NCI-H2196 treated with DMSO at 0.1 percent for 48 hours (cell line): Measurements from ENCODE around the gene AADAT.
"Not testable (repeated sequence)": the region's sequence is repeated elsewhere in the genome, so short reads cannot be mapped to it uniquely, and the experiment has no call there.

Source experiments
- DNase-seq: peaks from one replicate; lab custom pipeline; 2025; ENCODE audit not compliant: unreplicated experiment; lab: John Stamatoyannopoulos, UW

AADAT gene

DNA sequence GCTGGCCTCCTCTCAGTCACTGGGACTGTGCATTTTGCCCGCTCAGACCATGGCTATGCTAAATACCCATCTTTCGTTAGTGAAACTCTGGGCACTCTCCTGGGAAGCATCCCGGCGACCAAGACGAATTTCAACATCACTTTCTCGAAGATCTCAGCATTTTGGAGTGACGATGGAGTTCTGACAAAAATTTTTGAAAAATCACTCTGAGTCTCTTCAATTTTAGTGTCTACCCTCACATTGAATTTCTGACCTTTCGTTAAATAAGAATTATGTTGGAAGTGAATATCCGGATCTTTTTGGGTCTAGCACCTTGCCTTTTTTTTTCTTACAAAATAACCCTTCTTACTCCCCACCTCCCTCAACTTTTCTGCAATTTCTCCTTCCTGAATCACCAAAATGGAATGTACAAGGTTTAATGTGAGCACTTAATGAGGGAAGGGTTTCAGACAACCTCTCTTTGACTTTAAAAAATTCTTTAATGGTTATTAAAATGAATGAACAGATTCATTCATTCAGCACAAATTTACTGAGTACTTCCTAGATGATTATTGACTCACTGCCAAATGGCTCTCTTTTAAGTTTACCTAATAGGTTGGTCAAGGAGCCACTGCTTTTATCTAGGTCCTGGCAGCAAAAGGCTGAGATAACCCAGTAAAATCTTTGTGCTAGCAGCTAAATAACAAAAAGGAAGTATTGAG, 746 bp upstream of the AADAT start:
- no peak for DNase-seq

- no peak for DNase-seq
These were observed 485 bp downstream of the AADAT start for GRCh38 chr4:170089274-170089667.

GRCh38 chr4:170088716-170089115, 1.0 kb downstream of the AADAT start:
- DNase-seq: no peak

- no peak for DNase-seq
These were observed 2.5 kb downstream of the AADAT start for GRCh38 chr4:170087163-170087700.

GRCh38 chr4:170083541-170083940, 6.2 kb downstream of the AADAT start:
- DNase-seq: no peak

DNA sequence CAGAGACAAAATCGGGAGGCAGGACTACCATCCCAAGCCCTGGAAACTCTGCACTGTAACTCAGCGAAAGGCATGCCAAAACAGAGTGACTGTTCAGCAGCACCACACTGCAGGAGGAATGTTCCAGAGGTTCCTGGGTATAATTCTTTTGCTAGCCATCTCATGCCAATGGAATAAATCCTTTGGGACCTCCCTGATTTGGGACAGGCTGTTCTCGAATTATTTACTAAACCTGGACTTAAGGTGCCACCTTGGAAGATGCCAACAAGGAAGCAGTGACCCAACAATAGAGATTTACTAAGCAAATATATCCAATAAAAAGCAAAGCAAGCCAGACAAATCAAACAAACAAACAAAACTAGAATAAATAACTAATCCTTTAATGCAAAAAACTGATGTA, 9.3 kb downstream of the AADAT start:
- DNase-seq: no peak

DNA sequence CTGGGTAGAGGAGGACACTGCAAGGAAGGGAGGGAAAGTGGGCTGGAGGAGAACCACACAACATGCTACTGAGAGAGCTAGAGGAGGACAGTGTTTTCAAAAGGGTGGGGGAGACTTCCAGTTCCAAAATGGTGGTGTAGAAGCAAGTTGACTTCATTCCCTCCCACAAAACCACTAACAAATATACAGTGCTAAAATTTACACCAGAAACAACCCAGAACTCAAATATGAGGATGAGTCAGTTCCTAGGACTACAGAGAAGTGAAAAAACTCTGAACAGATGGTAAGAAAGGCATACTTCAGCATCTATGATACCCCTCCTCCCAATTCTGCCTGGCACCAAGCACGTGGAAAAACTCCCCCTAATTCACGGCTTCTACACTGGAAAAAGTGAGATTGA, 9.8 kb downstream of the AADAT start:
- DNase-seq: no peak

DNA sequence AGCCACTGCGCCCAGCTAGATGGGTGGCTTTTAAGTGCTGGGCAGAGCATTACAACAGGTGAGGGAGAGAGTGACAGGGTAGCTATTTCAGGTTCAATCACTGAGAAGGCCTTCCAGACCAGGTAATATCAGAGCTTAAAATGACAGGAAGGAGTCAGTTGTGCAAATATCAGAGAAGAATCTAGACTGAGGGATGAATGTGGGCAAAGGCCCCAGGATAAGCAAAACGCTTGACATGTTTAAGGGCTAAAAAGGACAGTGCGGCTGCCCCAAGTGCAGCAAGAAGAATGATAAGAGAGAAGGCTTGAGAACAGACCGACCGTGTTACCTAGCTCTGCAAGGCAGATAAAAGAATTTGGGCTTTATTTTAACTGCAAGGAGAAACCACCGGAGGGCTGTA, 18.6 kb downstream of the AADAT start:
- DNase-seq: no peak

GRCh38 chr4:170068438-170069128, 21.2 kb downstream of the AADAT start:
- no peak for DNase-seq

DNA sequence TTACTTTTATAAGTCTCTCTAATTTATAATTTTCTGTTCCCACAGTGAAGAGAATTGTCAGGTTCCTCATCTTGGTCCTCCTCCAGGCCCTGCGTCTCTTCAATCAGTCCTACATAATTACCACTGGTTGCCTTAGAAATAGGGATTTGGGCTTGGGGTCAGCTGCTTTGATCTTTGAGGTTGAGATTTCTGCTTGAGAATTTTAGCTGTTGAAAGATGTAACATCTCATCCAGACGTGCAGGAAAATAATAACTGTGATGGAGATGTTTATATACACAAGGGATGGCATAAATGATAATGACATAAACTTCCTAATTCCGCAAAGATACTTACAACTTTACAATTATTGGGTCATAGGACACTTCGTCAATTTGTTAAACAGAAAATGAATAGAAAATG, 30.3 kb downstream of the AADAT start:
- no peak for DNase-seq

DNA sequence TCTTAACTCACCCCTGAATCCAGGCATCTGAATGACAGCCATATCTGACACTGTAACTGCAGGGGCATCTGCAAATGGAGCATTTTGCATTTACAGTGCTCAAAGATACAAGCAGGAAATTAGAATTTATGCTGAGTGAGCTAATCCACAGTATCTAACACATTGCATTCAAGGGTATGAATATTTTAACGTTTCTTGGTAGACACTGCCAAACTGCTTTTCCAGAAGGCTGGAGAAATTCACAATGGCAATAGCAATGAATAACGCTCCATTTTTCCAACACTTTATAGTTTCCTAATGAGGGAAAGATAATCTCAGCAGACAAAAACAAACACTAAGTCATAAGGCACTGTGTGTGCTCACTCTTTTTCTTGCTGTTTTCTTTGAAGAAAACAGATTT, 30.9 kb downstream of the AADAT start:
- DNase-seq: no peak

- DNase-seq: no peak
These were observed 31.9 kb downstream of the AADAT start for GRCh38 chr4:170057866-170058265.

- DNase-seq: no peak
These were observed 36.8 kb downstream of the AADAT start for GRCh38 chr4:170052919-170053318.

- no peak for DNase-seq
These were observed 38.4 kb downstream of the AADAT start for GRCh38 chr4:170051402-170051801.

DNA sequence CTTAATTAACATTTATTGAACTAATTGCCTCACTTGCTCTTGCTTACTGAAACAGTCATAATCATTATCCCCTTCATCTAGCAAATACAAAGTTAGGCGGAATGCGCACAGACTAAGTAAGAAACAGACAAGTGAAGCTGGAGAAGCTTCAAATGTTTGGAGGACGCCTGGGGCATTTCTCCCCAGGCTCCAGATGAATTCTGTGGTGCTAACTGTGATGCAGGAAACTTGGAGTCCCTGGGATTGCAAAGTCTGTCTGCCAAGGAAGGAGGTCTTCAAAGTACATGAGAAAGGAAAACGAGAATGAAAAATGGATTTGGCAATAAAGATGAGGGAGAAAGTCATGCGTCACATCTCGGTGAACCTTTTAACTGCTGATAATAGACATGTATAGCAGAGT, 40.0 kb downstream of the AADAT start:
- DNase-seq: no peak

DNA sequence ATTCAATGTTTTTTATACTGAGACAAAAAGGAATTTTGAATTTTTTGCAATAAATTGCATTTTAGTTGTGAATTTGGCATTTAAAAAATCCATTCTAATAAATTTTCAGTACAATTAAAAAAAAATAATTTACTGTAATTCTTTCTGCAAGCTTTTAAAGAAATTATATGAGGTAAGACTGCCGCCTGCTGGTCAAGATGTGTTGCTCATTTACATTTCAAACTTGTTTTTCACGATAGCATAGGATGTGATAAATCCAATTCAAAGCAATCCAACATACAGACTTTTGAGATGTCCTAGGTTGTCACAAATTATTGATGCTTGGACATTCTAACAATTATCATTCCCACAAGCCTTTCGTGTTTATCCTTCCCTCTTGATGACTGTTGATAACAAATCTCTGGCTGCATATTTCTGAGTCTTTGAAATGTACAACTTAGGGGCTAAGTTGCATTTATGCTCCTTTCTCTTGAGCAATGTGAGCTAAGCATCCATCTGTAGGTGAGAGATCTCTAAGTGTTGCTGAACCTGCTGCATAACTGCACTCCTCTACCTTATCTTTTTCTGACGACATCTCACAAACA, 41.9 kb downstream of the AADAT start:
- peak; percentile 0 for DNase-seq

DNA sequence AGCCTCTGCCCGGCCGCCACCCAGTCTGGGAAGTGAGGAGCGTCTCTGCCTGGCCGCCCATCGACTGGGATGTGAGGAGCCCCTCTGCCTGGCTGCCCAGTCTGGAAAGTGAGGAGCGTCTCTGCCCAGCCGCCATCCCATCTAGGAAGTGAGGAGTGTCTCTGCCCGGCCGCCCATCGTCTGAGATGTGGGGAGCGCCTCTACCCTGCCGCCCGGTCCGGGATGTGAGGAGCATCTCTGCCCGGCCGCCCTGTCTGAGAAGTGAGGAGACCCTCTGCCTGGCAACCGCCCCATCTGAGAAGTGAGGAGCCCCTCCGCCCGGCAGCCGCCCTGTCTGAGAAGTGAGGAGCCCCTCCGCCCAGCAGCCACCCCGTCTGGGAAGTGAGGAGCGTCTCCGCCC, 43.6 kb downstream of the AADAT start:
- DNase-seq: not testable (repeated sequence)

- DNase-seq: no peak
These were observed 49.6 kb downstream of the AADAT start for GRCh38 chr4:170040031-170040680.

DNA sequence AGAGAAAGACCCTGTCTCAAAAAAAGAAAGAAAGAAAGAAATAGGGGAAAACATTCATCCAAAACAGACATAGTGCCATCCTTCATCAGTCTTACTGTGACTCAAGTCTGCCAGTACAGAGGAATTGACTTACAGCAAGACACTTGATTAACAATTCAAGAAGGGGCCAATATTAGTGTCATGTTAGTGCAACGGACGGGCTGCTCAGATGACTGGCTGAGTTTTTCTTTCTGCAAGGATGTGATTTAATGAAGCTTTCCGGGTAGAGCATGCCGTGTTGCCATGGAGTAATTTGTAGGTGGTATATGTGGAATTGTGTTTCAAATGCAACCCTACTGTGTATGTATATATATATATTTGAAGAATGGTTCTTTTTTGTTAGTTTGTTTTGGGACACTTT, 51.0 kb downstream of the AADAT start:
- no peak for DNase-seq

DNA sequence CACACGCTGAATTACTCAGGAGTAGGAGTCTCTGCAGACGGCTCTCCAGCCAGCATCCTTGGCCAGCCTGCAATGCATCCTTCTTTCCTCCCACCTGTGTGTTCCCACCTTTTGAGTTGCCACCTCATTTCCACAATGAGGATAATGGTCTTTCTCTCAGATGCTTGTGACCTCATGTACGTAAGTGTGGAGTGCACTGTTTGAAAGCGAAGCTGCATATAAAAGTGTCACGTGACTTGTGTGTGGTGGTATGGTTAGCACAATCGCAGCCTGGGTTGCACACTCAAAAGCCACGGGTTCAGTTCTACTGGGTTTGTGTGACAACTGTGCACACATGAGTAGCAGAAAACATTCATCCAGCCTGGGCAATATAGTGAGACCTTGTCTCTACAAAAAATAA, 51.5 kb downstream of the AADAT start:
- no peak for DNase-seq

DNA sequence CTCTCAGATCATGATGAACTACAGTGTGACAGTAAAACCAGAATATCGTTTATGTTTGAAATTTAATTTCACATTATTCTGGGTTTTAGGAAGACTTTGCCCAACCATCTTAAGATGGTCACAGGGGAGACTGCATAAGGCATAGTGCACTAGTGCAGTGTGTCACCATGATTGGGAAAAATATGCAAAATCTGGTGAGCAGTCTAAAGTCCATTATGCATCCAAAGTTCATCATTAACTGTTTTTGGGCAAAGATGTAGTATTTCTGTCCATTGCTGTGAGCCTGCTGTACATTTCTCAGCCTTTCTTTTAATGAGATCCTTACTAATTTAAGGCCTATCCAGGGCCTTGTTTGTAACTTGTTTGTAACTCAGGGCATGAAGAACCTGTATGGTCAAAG, 52.3 kb downstream of the AADAT start:
- no peak for DNase-seq

GRCh38 chr4:170035845-170036244, 53.9 kb downstream of the AADAT start:
- no peak for DNase-seq
